ENCODE data around the gene HSD17B3. TPM values are rescaled to one million over a fixed set of nuclear protein-coding genes. Genes with fewer than 3 reads are reported as not detected.

Gene HSD17B3
- total and polyA plus RNA-seq, 2 donors (not counting 3 experiments of a cell fraction or from before 2014, with no cell fraction given) = 0.46 TPM; not detected in 1

- Histone ChIP-seq H3K9ac (replicated peaks; ENCODE audit: extremely low read depth, insufficient read depth, low read length) (no peak overlapping the region), H3K36me3 (ENCODE audit: control insufficient read depth in 2 of 2, extremely low read depth in 1 of 2, insufficient read depth in 2 of 2, low read length in 2 of 2) (no peaks in the 10 kb centered on the region), H3K27me3 (ENCODE audit: control insufficient read depth in 2 of 2, insufficient read depth in 2 of 2, low read length in 2 of 2) (peaks cover 0 to 2% of the 10 kb centered on the region in 2 experiments), H3K27ac (ENCODE audit: insufficient read depth, low read depth, low read length) (no peak overlapping the region), H2AFZ (ENCODE audit: low read depth, low read length) (no peak overlapping the region), H3K79me2 (ENCODE audit: control insufficient read depth, insufficient read depth, low read length) (no peaks in the 10 kb centered on the region), H3K4me1 (ENCODE audit: control insufficient read depth, extremely low read depth, insufficient read depth, low read length) (no peaks in the 10 kb centered on the region), H3K4me3 (replicated peaks in 1 of 3; ENCODE audit: insufficient read depth in 1 of 3, low read depth in 1 of 3, low read length in 3 of 3) (no peak overlapping the region), H3K4me2 (ENCODE audit: insufficient read depth, low read length) (no peak overlapping the region), H3K9me3 (replicated peaks; ENCODE audit: control insufficient read depth, insufficient read depth, low read length) (no peaks in the 10 kb centered on the region), H3K9me1 (replicated peaks; ENCODE audit: control insufficient read depth, extremely low read depth, insufficient read depth, low read length) (no peaks in the 10 kb centered on the region), H4K20me1 (replicated peaks; ENCODE audit: control insufficient read depth, extremely low read depth, insufficient read depth, low read length) (no peaks in the 10 kb centered on the region)
- intact Hi-C loops (cut with micrococcal nuclease) = no loop called here
- ChIA-PET POLR2A (no interaction called here), CTCF (no interaction called here)
- TF ChIP-seq JUN (IDR thresholded peaks at IDR 0.05; ENCODE audit: borderline replicate concordance, insufficient read depth, insufficient read length, low read depth) (no peak), MAX (IDR thresholded peaks at IDR 0.05; ENCODE audit: insufficient read depth, insufficient read length) (no peak), POLR2A (IDR thresholded peaks at IDR 0.05; ENCODE audit: low read depth, low read length) (no peak), GATA2 (IDR thresholded peaks at IDR 0.05; ENCODE audit: insufficient read depth, insufficient read length, low read depth, low read length) (no peak), POLR2AphosphoS5 (IDR thresholded peaks at IDR 0.05; ENCODE audit: insufficient read depth, low read depth, low read length) (no peak), CTCF (IDR thresholded peaks at IDR 0.05; ENCODE audit: extremely low read depth in 1 of 2, insufficient read depth in 1 of 2, low read depth in 1 of 2, low read length in 2 of 2) (no peak), EZH2 (IDR thresholded peaks at IDR 0.05; ENCODE audit: borderline replicate concordance, low read depth, low read length, severe bottlenecking) (no peak), FOS (IDR thresholded peaks at IDR 0.05; ENCODE audit: borderline replicate concordance, insufficient read depth, low read length) (no peak), MYC (IDR thresholded peaks at IDR 0.05; ENCODE audit: low read depth, low read length) (no peak)
- no peak for DNase-seq (ENCODE audit: low read depth, low spot score)
- BruUV-seq (replicated peaks) = no TSS peak
- FAIRE-seq = no peak
- dilution Hi-C loops (cut with MboI; ENCODE audit: extremely low pct_ligation_motif_present, low sequenced_read_pairs) = no loop called here
Observed at GRCh38 chr9:96281641-96282040, 20.3 kb downstream of the HSD17B3 start.

Data from endothelial cell of umbilical vein (primary cell).